Measurements from ENCODE around the gene FAM168A. TPM values are rescaled to one million over a fixed set of nuclear protein-coding genes. Genes with fewer than 3 reads are reported as not detected.

FAM168A gene
- polyA plus RNA-seq, 10 donors = 23.6 to 30.4 (median 27.0) TPM

DNA sequence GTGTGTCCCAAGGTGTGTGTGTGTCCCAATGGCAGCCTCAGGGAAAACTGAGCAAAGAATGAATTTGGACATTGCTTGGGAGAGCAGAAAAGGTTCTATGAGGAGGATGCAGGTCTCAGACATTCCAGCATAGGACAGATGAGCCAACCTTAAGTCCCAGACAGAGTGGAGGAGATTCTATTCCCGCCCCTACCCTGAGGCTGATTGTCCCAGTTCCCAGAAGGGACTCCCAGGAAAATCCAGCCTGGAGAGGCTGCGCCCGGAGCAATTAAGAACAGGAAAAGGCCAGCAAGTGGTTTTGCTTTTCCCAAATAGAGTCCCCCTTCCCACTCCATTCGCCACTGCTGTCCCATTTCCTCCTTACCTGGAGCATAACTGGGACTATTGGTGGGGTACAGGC, 167.6 kb downstream of the FAM168A start:
- no peak for DNase-seq

DNA sequence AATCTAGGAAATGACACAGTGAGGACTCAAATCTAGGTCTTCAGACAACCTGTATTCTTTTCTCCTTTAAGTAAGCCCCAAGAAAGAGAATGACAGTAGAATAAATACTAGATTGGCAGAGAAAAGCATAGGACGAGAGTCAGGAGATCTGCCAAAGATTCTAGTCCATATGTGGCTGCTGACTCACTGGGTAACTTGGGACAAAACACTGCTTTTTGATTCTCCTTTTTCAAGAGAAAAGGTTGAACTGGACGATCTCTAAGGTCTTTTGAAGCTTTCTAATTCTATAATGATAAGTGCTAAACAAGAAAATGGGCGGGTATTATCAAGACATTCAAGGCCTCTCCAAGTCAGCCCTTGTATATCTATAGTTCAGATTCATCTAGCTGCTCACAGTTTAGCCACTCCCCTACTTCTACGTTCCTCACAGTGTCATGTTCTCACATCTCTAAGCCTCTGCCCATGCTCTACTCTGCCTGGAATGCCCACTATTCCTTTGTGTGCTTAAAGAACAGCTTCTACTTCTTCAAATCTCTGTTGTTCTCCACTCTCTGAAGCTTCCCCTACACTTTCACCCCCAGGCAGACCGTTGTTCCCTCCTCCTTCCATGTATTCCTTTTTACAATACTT, 168.7 kb downstream of the FAM168A start:
- no peak for DNase-seq

DNA sequence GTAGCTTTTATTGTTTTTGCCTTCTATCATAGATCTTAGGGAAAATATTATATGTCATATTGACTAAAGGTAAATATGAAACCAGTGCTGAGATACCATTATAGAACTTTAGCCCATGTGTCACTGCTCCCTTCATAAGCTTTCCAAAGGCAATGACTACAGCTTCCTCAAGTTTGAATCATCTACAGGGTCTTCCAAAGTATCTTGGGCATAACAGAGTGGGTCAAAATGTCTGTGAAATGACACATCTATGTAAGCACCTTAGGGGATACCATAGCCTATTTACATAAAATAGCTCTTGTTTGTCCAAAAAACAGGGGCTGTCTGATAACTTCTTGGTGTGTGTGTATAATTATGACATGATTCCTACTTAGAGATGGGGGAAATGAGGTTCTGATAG, 169.2 kb downstream of the FAM168A start:
- DNase-seq = no peak

DNA sequence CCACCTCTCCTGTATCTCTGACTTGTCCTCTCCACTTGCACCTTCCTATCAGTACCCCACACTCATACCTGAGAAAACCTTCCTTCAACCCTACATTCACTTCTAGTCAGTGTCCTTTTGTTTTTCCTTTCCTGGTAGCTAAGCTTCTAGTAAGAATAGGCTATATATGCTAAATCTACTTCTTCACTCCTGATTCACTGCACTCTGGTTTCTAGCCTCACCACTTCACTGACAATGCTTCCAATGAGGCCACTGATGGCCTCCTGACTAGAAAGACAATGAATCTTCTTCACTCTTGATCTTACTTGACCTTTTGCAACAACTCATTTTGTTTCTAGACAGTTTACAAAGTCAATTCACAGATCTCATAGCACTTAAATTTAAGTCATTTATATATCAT, 169.7 kb downstream of the FAM168A start:
- DNase-seq = no peak

DNA sequence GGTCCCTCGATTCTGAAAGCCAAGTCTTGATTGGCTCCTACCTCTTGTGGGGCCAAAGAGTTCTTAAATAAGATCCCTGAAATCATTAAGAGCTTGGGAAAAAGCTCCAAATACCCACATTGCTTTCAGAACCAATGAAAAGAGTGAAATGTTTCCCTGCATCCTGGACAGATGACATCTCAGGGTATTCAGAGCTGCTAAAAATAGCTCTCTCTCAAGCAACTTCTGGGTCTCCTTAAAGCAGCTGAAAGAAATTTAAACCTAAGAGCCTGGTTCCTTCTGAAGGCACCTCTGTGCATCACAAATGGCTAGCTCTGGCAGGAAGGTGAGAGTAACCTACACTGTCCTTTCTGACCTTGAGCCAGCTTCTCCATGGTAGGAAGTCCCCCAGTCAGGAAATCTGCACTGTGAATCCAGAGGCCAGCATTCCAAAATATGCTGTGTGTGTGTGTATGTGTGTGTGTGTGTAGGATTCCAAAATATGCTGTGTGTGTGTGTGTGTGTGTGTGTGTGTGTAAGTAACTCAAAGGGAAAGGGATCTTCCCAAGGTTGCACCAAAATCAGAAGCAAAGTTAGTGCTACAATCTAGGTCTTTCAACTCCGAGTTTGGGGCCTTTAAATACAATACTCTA, 171.6 kb downstream of the FAM168A start:
- DNase-seq = peak in 2 of 3 donors; percentile 43 to 53

DNA sequence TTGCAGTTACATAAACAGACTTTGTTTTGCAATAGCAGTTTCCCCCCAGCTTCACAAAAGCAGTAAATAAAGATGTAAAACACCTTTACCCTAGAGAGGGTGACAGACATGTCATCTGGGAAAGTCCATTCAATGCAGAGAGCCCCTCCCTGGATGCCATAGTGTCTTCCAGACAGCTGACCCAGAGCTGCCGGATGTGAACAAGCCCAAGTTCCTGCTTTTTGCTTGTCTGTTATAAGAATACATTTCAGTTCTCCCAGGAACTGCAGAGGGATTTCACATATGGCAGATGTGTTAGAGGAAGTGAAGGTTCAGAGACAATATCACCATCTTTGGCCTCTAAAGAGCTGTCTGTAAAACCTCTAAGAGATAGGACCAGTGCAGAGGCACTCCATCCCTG, 172.8 kb downstream of the FAM168A start:
- DNase-seq = peak in 1 of 3 donors; percentile 42

DNA sequence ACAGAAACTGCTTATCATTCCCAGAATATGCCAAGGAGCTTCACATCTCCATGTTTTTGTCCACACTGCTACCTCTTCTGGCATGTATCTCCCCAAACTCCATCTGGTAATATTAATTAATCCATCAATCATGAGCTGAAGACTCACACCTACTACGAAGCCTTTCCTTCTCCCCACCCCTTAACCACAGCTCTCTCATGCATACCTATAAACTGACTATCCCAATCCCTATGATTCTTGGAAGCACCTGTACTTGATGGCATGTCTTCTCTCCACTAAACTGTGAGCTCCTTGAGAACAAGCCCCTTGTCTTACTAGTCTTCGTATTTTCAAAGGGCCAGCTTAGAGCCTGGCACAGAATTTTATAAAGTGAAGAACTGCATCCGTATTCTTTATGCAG, 174.4 kb downstream of the FAM168A start:
- no peak for DNase-seq

DNA sequence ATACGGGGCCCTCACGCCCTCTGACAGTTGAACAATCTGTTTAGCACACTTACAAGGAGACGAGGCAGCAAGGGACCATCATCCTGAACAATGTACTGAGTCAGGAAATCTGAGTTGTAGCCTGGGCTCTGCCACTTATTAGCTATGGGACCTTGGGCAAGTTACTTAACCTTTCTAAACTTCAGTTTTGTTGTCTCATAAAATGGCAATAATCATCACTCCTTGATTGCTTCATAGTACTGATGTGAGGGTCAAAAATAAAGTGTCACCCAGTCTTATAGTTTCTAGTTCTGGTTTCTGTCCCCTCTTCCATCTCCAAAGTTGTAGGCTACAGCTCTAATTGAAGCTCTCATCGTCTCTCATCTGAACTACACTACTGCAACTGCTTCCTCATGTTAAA, 175.0 kb downstream of the FAM168A start:
- DNase-seq = no peak

DNA sequence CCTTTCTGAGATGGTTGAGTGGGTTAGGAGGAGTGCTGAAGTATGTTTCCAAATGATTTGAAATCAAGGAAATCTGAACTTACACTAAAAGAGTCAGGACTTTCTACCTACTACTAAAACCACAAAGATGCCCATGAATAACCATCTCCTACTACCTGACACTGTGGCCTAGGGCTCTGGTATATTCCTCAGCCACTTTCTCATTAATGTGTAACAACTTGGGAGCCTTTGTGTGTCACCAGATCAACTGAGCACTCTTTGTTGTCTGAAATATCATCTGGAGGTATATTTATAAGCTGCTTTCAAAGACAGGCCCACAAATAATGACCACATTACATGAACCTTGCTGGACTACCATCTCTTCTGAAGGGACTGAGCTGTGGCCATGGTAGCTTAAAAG, 177.8 kb downstream of the FAM168A start:
- no peak for DNase-seq

DNA sequence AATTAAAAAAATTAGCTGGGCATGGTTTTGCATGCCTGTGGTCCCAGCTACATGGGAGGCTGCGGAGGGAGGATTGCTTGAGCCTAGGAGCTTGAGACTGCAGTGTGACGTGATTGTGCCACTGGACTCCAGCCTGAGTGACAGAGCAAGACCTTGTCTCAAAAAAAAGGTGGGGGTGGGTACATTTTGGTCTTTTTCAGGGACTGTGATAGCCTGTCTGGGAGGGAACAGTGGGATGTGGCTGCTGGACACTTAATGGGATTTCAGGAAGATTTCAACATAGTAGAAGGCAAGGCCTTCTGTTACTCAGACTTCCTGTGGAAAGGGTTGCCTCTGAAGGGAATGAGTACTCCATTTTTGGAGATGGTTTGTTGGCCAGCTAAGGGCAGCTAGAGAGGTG, 181.1 kb downstream of the FAM168A start:
- DNase-seq = no peak

DNA sequence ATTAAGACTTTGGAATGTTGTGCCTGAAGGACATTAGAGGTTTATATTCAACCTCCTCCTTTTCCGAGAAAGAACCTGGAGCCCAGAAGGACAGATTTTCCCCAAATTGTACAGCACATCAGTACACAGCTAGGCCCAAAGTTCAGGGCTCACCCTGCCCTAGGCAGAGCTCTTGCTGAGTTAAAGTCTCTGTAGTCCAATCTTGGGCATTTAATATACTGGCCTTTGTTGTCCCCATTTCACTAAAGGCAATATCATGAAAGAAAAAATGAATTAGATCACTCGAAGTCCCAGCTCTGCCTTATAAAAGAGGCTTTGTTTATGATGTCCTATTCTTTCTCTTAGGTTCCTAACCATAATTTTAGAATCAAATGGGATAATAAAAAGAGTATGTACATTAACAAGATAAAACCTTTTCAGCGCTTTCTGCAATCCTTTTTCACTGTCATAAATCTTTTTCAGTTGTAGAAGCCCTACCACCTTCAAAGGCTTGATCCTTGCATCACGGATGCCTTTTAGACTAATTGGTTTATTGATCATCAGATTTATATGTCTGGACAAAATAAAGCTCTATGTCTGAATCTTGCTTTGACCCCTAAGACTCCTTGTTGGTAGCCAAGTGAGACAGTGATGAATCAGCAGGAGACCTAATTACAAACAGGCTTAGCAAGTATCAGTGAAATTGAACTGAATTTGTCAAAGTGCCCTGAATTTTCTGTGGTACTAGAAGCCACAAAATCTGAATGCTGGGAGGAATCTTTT, 181.9 kb downstream of the FAM168A start:
- DNase-seq = peak in 1 of 3 donors; percentile 52

DNA sequence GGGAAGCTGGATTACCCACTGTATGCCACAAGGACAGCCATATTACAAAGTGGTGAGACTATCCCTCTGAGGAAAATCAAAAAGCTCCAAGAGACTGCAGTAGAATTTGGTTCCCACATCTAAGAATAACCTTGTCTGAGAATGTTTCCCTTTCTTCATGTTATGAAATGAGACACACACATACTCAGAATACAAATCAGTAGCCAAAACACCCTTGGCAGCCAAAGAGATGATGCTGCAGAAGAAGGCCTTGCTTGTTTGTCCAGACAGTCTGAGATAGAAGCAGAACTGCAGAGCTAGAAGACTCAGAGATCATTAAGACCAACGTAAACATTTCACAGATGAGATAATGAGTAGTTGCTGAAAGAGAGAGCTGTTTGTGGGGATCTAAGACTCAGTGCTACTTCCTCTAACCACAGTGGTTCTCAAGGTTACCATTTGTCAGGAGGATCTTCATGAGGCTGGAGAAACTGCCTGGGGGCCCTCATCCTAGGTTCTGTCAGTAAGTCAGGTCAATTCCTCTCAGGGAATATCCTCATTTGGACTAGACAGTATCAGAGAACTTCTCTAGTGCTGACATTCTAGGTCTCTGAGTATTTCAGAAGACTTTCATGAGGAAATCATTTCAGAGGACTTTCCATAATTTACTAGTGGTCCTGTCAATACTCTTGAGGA, 182.8 kb downstream of the FAM168A start:
- peak in 1 of 3 donors; percentile 63 for DNase-seq

DNA sequence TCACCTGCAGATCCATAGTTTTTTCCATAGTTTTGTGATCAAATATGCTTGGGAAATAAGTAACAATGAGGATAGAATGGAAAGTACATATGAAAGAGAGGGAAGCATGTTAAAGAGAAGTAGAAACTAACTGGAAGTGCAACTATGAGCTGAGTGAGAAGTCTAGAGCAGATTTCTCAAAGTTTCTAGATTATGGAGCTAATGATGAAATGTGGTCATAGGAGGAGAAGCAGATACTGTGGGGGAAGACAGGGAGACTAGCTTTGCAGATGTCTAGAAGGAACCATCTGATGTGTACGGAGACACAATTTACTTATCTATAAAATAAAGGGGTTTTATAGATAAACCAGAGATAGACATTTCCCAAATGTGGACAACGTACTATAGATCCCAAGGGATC, 184.7 kb downstream of the FAM168A start:
- no peak for DNase-seq

DNA sequence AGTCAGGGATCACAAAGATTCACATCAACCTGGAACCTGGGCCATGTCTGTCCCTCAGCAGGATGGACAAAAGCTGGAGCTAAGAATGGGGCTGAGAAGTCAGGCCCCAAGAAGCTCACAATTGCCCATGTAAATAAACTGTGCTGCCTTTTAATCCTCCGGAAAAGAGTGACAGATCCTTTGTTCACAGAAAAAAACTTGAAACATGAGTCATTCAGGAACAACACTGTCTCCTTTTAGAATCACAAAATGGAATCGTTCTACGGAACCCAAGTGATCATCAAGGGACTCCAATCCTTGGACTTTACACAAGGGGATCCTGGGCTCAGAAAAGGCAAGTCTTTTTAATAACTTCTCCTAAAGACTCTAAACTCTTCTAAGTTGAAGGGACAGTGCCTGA, 185.6 kb downstream of the FAM168A start:
- no peak for DNase-seq

DNA sequence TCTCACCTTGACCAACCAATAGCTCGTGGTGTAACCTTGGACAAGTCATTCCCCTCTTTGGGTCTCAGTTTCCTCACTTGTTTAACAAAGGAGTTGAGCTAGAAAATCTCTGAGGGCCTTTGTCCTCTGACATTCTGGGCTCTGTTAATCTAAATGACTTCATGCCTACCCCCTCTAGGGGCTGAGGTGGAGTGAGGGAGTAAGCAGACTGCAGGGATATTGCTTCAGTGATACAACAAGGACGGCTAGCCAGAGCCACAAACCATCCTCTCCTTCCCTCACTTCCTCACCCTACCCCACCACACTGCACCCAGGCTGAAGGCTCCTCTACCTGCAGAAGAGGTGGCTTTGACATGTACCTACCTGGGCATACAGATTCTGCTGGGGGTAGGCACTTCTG, 186.9 kb downstream of the FAM168A start:
- DNase-seq = no peak

DNA sequence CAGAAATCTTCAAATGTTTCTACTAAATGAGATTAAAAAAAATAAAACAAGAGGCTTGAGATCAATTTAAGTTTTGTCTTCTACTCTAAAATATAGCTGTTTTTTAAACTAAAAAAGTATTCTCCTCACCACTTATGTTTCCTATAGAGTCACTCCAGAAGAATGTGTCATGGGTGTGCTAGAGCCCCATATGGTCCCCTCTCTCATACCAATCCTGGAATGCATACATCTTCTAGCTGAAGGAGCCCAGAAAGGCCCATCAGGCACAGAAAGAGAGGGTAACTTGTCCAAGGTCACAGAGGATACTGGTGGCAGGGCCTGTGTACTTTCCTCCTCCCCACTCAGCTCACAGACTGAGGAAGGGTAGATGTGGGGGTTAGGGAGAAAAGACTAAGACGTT, 187.3 kb downstream of the FAM168A start:
- no peak for DNase-seq

DNA sequence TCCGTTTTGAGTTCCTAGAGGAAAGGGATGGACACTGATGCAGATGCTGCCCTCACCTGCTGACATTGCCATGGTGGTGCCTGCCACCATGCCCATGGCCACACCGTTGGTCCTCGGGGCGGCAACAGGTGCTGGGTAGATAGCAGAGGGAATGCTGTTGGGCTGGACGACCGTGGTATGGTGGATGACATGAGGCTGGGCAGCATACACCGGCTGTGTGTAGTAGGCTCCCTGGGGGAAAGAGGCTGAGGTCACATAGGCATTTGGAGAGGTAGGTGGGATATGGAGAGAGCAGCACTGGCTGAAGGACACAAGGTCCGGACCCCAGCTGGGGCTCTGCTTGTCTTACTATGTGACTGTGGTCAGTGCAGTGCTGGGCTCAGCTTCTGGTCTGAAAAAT, 188.5 kb downstream of the FAM168A start:
- no peak for DNase-seq

DNA sequence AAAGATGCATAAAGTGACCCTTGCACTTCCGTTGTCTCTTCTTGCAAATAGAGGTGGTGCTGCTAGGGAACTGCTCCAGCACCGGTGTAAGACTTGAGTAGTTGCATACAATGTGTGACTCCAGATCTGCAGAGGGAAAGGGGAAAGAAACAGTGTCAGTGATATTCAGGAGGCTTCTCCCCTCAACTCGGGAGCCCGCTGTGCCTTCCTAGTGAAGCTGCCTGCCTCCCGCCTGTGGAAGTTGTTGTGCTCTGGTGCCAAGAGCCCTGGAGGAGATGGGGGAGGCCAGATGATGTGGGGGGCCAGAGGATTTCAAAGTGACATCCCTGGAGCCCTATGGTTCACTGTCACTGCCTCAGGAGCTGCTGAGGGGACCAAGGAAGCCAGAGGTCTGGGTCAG, 191.3 kb downstream of the FAM168A start:
- no peak for DNase-seq

DNA sequence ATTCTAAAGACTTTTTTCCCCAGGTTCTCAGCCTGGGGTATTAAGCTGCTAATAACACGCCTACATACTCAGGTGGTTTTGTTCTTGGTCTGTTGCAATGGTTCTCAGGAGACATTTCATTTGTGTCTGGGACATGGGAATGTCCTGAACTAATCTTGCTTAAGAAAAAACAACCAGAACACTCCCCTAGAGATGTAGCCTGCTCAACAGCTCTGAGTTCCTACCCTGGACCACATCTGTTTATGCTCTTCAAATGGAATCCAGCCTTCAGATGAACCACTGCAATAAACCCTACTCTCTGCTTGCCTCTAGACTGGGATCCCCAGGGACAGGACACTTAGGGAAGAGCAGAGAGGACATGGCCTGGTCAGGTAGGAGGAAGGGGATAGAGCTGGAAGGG, 191.8 kb downstream of the FAM168A start:
- peak in 1 of 3 donors; percentile 7 for DNase-seq

DNA sequence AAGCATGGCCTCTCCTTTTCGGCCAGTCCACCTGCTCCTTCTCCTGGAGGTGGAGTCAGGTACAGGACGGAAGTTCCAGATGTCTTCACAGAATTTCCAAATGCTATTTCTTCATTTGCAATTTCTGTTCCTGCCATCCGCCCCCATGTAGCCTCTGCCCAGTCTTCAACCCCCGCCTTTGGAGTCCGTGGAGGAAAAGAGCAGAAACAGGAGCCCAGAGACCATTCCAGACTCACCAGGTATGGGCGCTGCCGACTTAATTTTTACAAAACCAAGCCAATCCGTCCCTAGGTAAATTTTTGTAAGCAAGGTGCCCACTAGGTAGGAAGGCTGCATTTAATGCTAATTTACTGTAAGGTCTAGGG, 192.8 kb downstream of the FAM168A start:
- no peak for DNase-seq

DNA sequence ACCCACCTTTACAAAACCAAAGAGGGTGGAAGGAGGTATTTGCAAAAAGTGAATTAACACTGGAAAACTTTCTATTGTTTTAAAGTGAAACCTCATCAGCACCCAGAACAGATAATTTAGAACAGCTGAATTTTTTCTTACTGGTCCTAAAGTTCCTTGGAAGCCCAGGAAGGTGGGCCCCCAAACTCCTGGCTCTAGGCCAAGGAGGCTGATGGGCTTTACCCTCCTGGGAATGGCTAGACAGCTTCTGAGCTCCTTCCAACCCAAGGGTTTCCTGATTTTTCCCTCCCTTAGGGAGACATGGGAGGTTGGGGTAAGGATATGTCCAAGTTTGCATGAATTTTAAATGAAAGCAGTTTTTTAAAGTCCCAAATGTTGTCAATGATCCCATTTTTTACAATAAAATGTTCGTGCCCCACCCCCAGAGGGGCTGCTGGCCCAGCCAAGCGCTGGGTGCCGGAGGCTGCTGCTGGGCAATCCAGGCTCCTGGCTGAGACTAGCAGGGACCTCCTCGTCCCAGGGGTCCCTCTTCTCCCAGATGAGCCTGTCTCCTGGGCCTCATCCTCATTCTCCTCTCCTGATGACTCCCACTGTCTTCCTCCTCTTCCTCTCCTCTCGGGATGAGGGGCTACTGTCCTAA, 193.3 kb downstream of the FAM168A start:
- peak in 1 of 3 donors; percentile 9 for DNase-seq

DNA sequence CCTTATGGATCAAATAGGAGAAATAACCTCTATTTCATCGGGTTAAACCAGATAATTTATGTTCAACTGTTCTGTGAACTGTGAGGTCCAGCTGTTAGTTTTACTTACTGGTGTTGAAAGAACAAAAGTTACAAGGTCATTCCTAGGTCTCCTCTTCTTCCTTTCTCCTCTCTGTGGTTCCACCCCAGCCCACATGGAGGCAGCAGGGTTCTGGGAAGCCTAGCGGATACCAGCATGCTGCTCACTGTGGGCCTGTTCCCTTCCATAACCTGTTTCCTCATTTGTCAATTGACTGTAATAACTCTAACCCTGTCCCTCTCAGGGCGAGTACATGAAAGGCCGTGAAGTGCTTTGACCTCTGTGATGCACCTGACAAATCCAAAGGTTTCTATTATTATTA, 193.9 kb downstream of the FAM168A start:
- DNase-seq = peak; percentile 38 to 73 (median 55)

All from muscle of back (tissue), 11 donors.